GM11168 (cell line): ENCODE data around the gene MGAT4B.
"Not testable (repeated sequence)": the region's sequence is repeated elsewhere in the genome, so short reads cannot be mapped to it uniquely, and the experiment has no call there.

Experiments used
- in situ Hi-C: fragments of 300-500 bp; cut with MboI; formaldehyde crosslinking; loops from one replicate; pipeline ENCODE4 v1.12.0; 2022; ENCODE audit warnings: low sequenced_read_pairs; ENCODE audit not compliant: unreplicated experiment

Gene MGAT4B

DNA sequence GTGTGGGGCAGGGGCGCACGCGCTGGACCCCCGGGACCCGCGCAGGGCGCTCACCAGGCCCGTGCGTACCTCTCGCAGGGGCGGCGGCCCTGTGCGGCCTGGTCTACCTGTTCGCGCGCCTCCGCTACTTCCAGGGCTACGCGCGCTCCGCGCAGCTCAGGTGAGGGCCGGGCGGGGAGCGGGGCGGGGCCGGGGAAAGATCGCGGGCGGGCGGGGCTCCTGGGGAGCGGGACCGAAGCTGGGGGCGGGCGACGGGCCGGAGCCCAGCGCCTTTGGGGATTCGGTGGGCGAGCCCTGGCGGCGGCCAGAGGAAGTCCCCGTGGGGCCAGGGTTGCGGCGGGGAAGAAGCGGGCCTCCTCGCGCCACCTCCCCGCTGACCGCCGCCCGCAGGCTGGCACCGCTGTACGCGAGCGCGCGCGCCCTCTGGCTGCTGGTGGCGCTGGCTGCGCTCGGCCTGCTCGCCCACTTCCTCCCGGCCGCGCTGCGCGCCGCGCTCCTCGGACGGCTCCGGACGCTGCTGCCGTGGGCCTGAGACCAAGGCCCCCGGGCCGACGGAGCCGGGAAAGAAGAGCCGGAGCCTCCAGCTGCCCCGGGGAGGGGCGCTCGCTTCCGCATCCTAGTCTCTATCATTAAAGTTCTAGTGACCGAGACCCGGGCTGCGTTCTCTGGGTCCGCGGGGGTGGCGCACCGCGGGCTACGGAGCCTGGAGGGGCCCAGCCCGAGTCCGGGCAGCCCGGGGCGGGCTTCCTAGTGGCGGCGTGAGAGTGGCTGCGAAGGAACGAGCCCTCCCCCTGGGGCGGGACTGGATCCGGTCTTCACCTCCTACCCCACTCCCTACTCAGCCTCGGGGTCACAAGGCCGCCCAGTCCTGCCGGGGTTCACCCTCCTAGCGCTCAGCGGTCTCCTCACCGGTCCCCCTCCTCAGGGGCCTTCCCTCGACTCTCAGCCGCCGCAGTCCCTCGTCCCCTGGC is 10.5 kb downstream of the MGAT4B start:
- in situ Hi-C loops = loop anchor here (10.0 kb wide), 1 partner anchor 109 kb away; the partner anchor contains the start of gene TBC1D9B

GRCh38 chr5:179795049-179795862 is 11.4 kb downstream of the MGAT4B start:
- in situ Hi-C loops = loop anchor here (10.0 kb wide), 1 partner anchor 110 kb away; the partner anchor contains the start of gene TBC1D9B

GRCh38 chr5:179794575-179794974 is 12.1 kb downstream of the MGAT4B start:
- in situ Hi-C loops = loop anchor here (10.0 kb wide), 1 partner anchor 110 kb away; the partner anchor contains the start of gene TBC1D9B

DNA sequence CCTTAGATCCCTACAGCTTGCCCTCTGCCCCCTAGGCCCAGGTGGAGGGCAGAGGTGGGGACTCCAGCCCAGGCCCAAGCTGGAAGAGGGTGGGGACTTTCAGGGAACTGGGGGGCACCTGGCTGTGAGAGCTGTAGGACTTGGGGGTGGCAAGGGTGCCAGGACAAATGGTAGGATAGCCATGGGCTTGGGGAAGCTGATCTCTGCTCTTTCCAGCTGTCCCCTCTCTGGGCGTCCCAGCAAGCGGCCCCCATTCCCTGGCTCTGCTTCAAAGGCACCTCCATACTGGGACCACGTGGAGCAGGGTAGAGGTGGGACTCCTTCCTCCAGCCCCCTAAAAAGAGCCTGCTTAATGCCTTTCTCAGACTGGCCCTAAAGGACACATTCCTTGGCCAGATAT is 12.5 kb downstream of the MGAT4B start:
- in situ Hi-C loops = loop anchor here (10.0 kb wide), 1 partner anchor 111 kb away; the partner anchor contains the start of gene TBC1D9B

GRCh38 chr5:179793468-179794139 is 13.1 kb downstream of the MGAT4B start, which contains the start of gene LTC4S:
LTC4S (plus strand) TSS chr5:179793986; CDS start chr5:179794081, 95 bp downstream.
- in situ Hi-C loops = loop anchor here (10.0 kb wide), 1 partner anchor 111 kb away; the partner anchor contains the start of gene TBC1D9B

DNA sequence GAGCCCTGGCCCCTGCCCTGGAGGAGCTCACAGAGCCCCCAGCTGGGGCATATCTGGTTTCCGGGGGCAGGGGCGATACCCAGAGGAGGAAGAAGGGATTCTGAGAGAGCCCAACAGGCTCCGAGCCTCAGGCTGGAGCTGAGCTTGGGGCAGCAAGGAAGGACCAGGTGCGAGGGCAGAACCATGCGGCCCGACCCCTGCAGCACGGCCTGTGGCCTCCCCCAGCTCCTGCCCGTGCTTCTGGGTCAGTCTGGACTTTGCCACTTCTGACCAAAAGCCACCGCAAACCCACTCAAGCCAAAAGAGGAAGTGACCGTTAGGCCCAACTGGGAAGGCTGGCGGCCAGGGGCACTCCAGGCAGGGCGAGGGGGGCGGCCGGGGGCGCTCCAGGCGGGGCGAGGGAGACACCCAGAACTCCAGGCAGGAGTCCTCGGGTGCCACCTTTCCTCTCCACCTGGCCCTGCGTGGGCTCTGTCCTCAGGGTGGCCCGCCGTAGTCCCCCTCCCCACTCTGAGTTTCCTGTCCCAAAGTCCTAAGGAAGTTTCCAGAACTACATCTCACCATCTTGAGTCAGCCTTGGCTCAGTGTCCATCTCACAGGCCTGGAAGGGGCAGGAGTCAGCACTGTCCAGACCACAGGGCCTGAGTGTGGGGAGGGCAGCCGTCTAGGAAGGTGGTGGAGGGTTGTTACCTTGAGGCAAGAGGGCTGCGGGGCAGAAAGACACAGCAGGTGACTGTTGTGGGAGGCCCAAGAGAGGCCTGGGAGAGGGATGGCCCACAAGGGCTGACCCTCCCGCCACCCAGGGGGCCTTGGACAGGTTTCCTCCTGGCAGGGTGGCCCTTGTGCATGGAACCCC is 13.8 kb downstream of the MGAT4B start:
- in situ Hi-C loops = loop anchor here (10.0 kb wide), 1 partner anchor 112 kb away; the partner anchor contains the start of gene TBC1D9B

DNA sequence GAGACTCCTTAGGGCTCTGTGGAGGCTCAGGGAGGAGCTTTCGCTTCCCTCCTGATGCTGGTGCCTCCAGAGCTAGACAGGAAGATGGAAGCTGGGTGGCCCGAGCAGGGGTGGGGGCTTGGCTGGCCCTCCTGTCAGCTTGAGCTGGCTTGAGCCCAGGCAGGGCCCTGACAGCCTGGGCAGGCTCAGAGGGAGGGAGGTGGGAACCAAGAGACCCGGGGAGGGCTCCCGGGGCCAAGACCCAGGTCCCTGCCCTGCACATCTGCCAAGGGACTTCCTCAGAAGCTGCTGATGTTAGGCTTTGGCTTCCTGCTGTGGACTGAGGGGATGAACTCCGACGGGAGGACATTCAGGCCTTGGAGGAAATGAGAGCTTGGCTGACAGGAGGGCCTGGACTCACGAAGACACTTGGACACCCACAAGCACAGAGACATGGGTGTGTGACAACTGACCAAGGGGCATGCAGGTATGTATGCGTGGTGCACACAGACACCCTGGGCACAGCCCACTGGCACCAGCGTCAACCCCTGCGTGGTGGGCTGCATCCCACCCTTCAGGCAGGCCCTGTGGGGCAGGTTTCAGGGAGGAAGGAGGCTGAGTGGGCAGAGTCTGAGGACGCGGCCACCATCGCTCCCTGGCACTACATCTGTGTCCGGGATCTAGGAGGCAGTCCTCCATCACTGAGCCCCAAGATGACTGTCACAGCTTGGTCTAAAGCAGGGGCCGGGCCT is 14.6 kb downstream of the MGAT4B start:
- in situ Hi-C loops = loop anchor here (10.0 kb wide), 1 partner anchor 113 kb away; the partner anchor contains the start of gene TBC1D9B

DNA sequence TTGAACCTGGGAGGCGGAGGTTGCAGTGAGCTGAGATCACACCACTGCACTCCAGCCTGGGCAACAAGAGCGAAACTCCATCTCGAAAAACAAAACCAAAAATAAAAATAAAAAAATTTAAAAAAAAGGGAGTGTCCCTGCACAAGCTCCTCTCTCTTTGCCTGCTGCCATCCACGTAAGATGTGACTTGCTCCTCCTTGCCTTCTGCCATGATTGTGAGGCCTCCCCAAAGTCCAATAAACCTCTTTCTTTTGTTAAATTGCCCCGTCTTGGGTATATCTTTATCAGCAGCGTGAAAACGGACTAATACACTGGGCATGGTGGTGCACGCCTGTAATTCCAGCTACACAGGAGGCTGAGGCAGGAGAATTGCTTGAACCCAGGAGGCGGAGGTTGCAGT is 17.4 kb downstream of the MGAT4B start:
- in situ Hi-C loops = not testable (repeated sequence)

DNA sequence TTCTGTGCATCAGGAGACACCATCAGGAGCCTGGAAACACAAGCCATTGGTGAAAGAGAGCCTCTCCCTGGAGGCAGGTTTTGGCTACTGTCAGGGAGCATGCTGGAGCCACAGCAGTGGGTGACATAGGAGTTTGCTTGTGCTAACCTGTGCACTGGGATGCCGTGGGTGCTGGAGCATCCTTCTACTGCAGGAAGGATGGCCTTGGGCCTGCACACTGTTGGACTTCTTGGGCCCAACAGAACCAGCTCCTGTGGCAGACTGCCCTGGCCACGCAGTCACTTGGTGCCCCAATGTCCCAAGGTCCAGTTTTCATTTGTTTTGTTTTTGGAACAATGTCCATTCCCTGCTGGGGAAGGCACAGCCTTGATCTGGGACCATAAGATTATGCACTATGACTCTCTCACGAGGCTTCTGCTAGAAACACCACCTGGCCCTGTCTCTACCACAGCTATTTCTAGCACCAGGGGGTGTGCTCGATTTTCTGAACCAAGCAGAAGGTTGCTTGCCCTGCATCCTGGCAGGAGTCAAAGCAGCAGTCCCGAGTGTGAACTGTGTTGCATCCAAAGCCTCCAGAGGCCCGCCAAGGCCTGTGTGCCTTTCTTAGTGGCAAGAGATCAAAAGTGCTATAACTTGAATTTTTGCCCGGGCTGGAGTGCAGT is 18.3 kb downstream of the MGAT4B start:
- in situ Hi-C loops = no loop called here

DNA sequence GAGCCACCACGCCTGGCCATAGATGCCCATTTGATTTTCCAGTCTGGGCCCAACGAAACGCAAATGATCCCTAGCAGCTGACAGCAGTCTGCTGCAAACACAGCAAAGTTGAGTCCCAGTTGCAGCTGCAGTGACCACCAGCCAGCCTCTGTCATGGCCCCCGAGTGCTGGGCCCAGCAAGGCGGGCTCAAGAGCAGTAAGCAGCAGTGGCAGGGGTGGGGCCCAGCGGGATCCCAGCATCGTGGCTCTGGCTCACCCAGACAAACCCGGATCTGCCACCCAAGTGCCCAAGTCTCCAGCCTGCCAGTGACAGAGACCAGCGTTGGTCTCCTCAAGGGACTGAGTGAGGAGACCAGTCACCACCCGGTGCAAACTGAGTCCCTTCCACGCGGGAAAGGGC is 19.8 kb downstream of the MGAT4B start:
- in situ Hi-C loops = no loop called here

- in situ Hi-C loops = no loop called here
Observed at GRCh38 chr5:179783128-179783527, 23.5 kb downstream of the MGAT4B start.

DNA sequence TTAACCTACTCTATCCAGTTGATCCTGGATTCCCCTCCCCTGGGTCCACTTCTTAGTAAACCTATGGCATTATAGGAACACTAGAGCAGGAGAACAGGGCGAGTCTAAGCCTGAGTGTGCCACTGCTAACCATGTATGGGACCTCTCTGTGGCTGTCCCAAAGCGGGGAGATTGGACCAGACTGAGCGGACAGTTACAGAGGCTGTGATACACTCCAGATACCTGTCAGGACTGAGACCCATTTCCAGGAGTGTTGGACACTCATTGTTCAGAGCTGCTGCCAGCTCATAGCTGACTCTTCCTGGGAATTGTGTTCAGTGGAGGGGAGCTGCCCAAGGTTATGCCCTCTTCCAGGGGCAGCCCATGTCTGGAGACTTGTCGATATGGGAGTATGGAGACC is 24.8 kb downstream of the MGAT4B start:
- in situ Hi-C loops = no loop called here

GRCh38 chr5:179780362-179780761 is 26.3 kb downstream of the MGAT4B start:
- in situ Hi-C loops = no loop called here

GRCh38 chr5:179779826-179780225 is 26.8 kb downstream of the MGAT4B start:
- in situ Hi-C loops = no loop called here

- in situ Hi-C loops = no loop called here
Observed at GRCh38 chr5:179778591-179778990, 28.1 kb downstream of the MGAT4B start.

DNA sequence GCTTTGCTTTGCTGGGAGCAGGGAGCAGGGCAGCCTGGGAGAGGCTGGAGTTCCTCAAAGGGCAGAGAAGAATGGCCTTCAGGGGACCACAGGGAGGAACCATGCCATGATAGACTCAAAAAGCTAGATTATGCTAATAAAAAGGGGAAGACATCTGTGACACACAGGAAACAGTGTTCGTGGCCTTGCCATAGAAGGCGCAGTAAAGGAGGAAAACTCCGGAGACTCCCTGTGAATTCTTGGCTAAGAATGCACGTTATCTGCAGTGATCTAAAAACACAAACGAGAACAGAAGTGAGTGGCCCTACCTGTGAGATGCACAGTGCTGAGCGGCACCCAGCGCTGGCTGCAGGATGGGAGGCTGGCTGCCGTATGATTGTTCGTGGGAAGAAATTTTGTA is 28.8 kb downstream of the MGAT4B start:
- in situ Hi-C loops = no loop called here

DNA sequence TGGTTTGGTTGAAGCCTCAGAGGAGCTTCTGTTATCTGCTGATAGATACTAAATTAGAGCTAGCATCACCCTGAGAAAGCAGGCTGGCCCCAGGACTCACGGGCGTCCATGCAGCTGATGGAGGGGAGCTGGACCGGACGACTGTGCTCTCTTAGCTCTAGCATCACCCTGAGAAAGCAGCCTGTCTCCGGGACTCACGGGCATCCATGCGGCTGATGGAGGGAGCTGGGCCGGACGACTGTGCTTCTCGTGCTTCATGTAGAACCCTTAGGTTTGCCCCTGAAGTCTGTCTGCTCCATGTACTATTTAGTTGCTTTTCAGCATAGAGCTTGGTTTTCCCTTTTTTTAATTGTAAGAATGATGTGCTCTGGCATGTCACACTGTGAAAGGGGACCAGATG is 29.2 kb downstream of the MGAT4B start:
- in situ Hi-C loops = no loop called here

GRCh38 chr5:179776411-179776938 is 30.2 kb downstream of the MGAT4B start:
- in situ Hi-C loops = no loop called here
